Measurements from ENCODE around the gene UBTF.

- TF ChIP-seq POLR2AphosphoS5 (IDR thresholded peaks at IDR 0.05; ENCODE audit: borderline replicate concordance, low read depth, low read length) = no peak
- no peak for TF ChIP-seq EZH2 (IDR thresholded peaks at IDR 0.05)
- TF ChIP-seq FOXP2 (optimal IDR thresholded peaks at IDR 0.05; ENCODE audit: control extremely low read depth, extremely low read length, insufficient read depth) = no peak
Observed at GRCh38 chr17:44254361-44255095, 35.1 kb upstream of the UBTF start.

Measured in SK-N-MC (cell line).